Natural killer cell (primary cell): ENCODE measurements around the gene MFSD6L. TPM values are rescaled to one million over a fixed set of nuclear protein-coding genes. Genes with fewer than 3 reads are reported as not detected.

ENCODE experiments used
- ATAC-seq, 3 donors: fragments of 150-1000 bp in 2 of 3; fragments of 200-7000 bp in 1 of 3; cut with Tn5 transposase; 1 replicate in 1 of 3; 2 replicates in 2 of 3; pipeline ENCODE4 v1.10.0; 2021; ENCODE audit warnings: mild to moderate bottlenecking in 2 of 3, moderate library complexity in 2 of 3
- DNase-seq, 2 donors: peaks; one replicate each; pipeline versions ENCODE4 v3.0.0 to v3.0.0-alpha.2; 2013 to 2021; ENCODE audit warnings: mixed read lengths in 1 of 2
- H3K27ac ChIP-seq: one replicate; pipeline ENCODE4 v1.5.1; 2013; ENCODE audit warnings: mild to moderate bottlenecking, low read length
- H3K27me3 ChIP-seq: one replicate; pipeline ENCODE4 v1.6.1; 2013; ENCODE audit warnings: low read length; ENCODE audit not compliant: control insufficient read depth, insufficient read depth
- H3K36me3 ChIP-seq: one replicate; pipeline ENCODE4 v1.6.1; 2013; ENCODE audit warnings: low read length; ENCODE audit not compliant: control insufficient read depth, insufficient read depth
- H3K4me1 ChIP-seq: one replicate; pipeline ENCODE4 v1.6.1; 2013; ENCODE audit warnings: low read length; ENCODE audit not compliant: control insufficient read depth, insufficient read depth
- H3K4me3 ChIP-seq: one replicate; pipeline ENCODE4 v1.5.1; 2013; ENCODE audit warnings: low read length
- H3K9me3 ChIP-seq: one replicate; pipeline ENCODE4 v1.6.1; 2013; ENCODE audit warnings: low read length; ENCODE audit not compliant: control insufficient read depth, insufficient read depth
- H3K27ac Mint-ChIP-seq, 2 donors: one replicate each; pipeline ENCODE4 v1.8.0; 2022; ENCODE audit warnings: mild to moderate bottlenecking in 2 of 2, mixed read lengths in 2 of 2, moderate library complexity in 1 of 2
- H3K27me3 Mint-ChIP-seq, 2 donors: one replicate each; pipeline ENCODE4 v1.8.0; 2022; ENCODE audit warnings: low read depth in 2 of 2, mixed read lengths in 2 of 2
- H3K36me3 Mint-ChIP-seq: one replicate; pipeline ENCODE4 v1.8.0; 2022; ENCODE audit warnings: mixed read lengths
- H3K4me1 Mint-ChIP-seq, 2 donors: one replicate each; pipeline ENCODE4 v1.8.0; 2022; ENCODE audit warnings: mixed read lengths in 2 of 2
- H3K4me3 Mint-ChIP-seq: one replicate; pipeline ENCODE4 v1.8.0; 2022; ENCODE audit warnings: mild to moderate bottlenecking, moderate library complexity, mixed read lengths
- H3K9me3 Mint-ChIP-seq, 2 donors: one replicate each; pipeline ENCODE4 v1.8.0; 2022; ENCODE audit warnings: mixed read lengths in 2 of 2
- CTCF ChIP-seq: fragments of 200-600 bp; IDR thresholded peaks from one replicate; pipeline ENCODE4 v1.8.0; 2022; ENCODE audit warnings: antibody characterized with exemption
- WGBS: methylation state at CpG from one replicate; pipeline ENCODE4 v1.1.7; 2013; ENCODE audit warnings: missing lambda C conversion rate; ENCODE audit not compliant: insufficient coverage; 5-methylcytosine and 5-hydroxymethylcytosine counted together
- intact Hi-C: fragments of 100-400 bp; cut with micrococcal nuclease; formaldehyde crosslinking; loops from one replicate; pipeline ENCODE4 v1.14.2; 2022
- total RNA-seq, 4 donors: library from RNA; stranded (reverse); fragments of 120-200 nt in 1 of 4; gene quantifications; one replicate each; pipeline versions ENCODE4 v1.2.3 to v1.2.4, GENCODE V29; 2013 to 2022

Gene MFSD6L
- total RNA-seq, 3 donors from 2014 or later (not counting 1 experiment from before 2014, with no cell fraction given), result 0.12 to 0.90 TPM; not detected in 1

- Histone ChIP-seq H3K27ac (no peak overlapping the region), H3K9me3 (no peaks in the 10 kb centered on the region), H3K27me3 (no peaks in the 10 kb centered on the region), H3K4me3 (no peak overlapping the region), H3K36me3 (no peaks in the 10 kb centered on the region), H3K4me1 (no peaks in the 10 kb centered on the region)
- Mint-ChIP-seq H3K27ac (no peak overlapping the region), H3K36me3 (no peaks in the 10 kb centered on the region), H3K9me3 (no peaks in the 10 kb centered on the region), H3K4me1 (peaks cover 0 to 10% of the 10 kb centered on the region in 2 donors), H3K4me3 (no peak overlapping the region), H3K27me3 (peaks cover 0 to 5% of the 10 kb centered on the region in 2 donors)
- WGBS, result 89% methylated on average over 11 of the region's 11 CpGs
- ATAC-seq (no peak), DNase-seq (no peak)
- TF ChIP-seq CTCF, result no peak
- intact Hi-C loops, result no loop called here
These were observed 40.3 kb upstream of the MFSD6L start for GRCh38 chr17:8839410-8839935.

GRCh38 chr17:8838551-8839095 lies 39.5 kb upstream of the MFSD6L start:
- Histone ChIP-seq H3K9me3 (no peaks in the 10 kb centered on the region), H3K4me3 (no peak overlapping the region), H3K36me3 (no peaks in the 10 kb centered on the region), H3K4me1 (no peaks in the 10 kb centered on the region), H3K27me3 (no peaks in the 10 kb centered on the region), H3K27ac (no peak overlapping the region)
- WGBS, result 95% methylated on average over 12 of the region's 12 CpGs
- Mint-ChIP-seq H3K36me3 (no peaks in the 10 kb centered on the region), H3K4me3 (no peak overlapping the region), H3K27me3 (peaks cover 0 to 5% of the 10 kb centered on the region in 2 donors), H3K4me1 (peaks cover 0 to 10% of the 10 kb centered on the region in 2 donors), H3K9me3 (no peaks in the 10 kb centered on the region), H3K27ac (no peak overlapping the region)
- intact Hi-C loops, result no loop called here
- DNase-seq (no peak), ATAC-seq (no peak)
- TF ChIP-seq CTCF, result no peak

GRCh38 chr17:8837563-8838075 lies 38.5 kb upstream of the MFSD6L start:
- TF ChIP-seq CTCF, result no peak
- Mint-ChIP-seq H3K4me1 (peaks cover 0 to 10% of the 10 kb centered on the region in 2 donors), H3K9me3 (no peaks in the 10 kb centered on the region), H3K27me3 (peaks cover 0 to 5% of the 10 kb centered on the region in 2 donors), H3K4me3 (no peak overlapping the region), H3K27ac (no peak overlapping the region), H3K36me3 (no peaks in the 10 kb centered on the region)
- DNase-seq (no peak), ATAC-seq (no peak)
- Histone ChIP-seq H3K9me3 (no peaks in the 10 kb centered on the region), H3K27me3 (no peaks in the 10 kb centered on the region), H3K27ac (no peak overlapping the region), H3K4me1 (no peaks in the 10 kb centered on the region), H3K36me3 (no peaks in the 10 kb centered on the region), H3K4me3 (no peak overlapping the region)
- intact Hi-C loops, result no loop called here
- WGBS, result 89% methylated on average over 8 of the region's 8 CpGs
